Measurements from ENCODE around the gene SLC12A1. TPM values are rescaled to one million over a fixed set of nuclear protein-coding genes. Genes with fewer than 3 reads are reported as not detected.

SLC12A1 gene
- total RNA-seq, 1 donor from 2014 or later = not detected

- Histone ChIP-seq H3K9ac (ENCODE audit: low read length) (peak within 1 kb of the TSS; percentile 93), H3K27ac (ENCODE audit: low read depth, low read length) (peak within 1 kb of the TSS; percentile 95), H3K36me3 (ENCODE audit: insufficient read depth, low read length) (no peaks in the 10 kb centered on the region), H3K79me2 (ENCODE audit: insufficient read depth, low read length) (peaks cover 6% of the 10 kb centered on the region), H3K4me1 (ENCODE audit: insufficient read depth, low read length) (peaks cover 10% of the 10 kb centered on the region), H3K4me2 (ENCODE audit: low read length) (peak within 1 kb of the TSS; percentile 90), H3K4me3 (ENCODE audit: insufficient read depth, low read depth, low read length) (peak within 1 kb of the TSS; percentile 84), H2AFZ (ENCODE audit: low read depth, low read length) (peak within 1 kb of the TSS; percentile 97), H3K27me3 (ENCODE audit: insufficient read depth, low read length) (no peaks in the 10 kb centered on the region), H3K9me3 (ENCODE audit: insufficient read depth, low read depth, low read length) (no peaks in the 10 kb centered on the region), H4K20me1 (ENCODE audit: insufficient read depth, low read length) (peaks cover 9% of the 10 kb centered on the region)
- H3K4me1 Mint-ChIP-seq (ENCODE audit: low read depth, unreplicated experiment) = peaks cover 5% of the 10 kb centered on the region
- H3K27ac Mint-ChIP-seq (ENCODE audit: unreplicated experiment) = peak within 1 kb of the TSS; percentile 70
- no peaks in the 10 kb centered on the region for H3K9me3 Mint-ChIP-seq (ENCODE audit: unreplicated experiment)
- H3K4me3 Mint-ChIP-seq (ENCODE audit: unreplicated experiment) = peak within 1 kb of the TSS; percentile 98
- DNase-seq (ENCODE audit: low read depth) = peak; percentile 65
- H3K27me3 Mint-ChIP-seq (ENCODE audit: low read depth, unreplicated experiment) = no peaks in the 10 kb centered on the region
- no peaks in the 10 kb centered on the region for H3K36me3 Mint-ChIP-seq (ENCODE audit: low read depth, unreplicated experiment)
- no peak for FAIRE-seq
- TF ChIP-seq EZH2 (IDR thresholded peaks at IDR 0.05; ENCODE audit: insufficient read depth, low read length) = no peak
These were observed 125.0 kb downstream of the SLC12A1 start, which contains the start of gene DUT for GRCh38 chr15:48330855-48331795. DUT (plus strand) TSS chr15:48331429; CDS start chr15:48331516, 87 bp downstream.

GRCh38 chr15:48331796-48332641, 125.9 kb downstream of the SLC12A1 start:
- Histone ChIP-seq H2AFZ (ENCODE audit: low read depth, low read length) (peak overlapping the region; percentile 97), H3K4me2 (ENCODE audit: low read length) (peak overlapping the region; percentile 90), H3K27me3 (ENCODE audit: insufficient read depth, low read length) (no peaks in the 10 kb centered on the region), H3K9me3 (ENCODE audit: insufficient read depth, low read depth, low read length) (no peaks in the 10 kb centered on the region), H3K4me3 (ENCODE audit: insufficient read depth, low read depth, low read length) (peak overlapping the region; percentile 84), H3K27ac (ENCODE audit: low read depth, low read length) (peak overlapping the region; percentile 95), H3K36me3 (ENCODE audit: insufficient read depth, low read length) (no peaks in the 10 kb centered on the region), H3K9ac (ENCODE audit: low read length) (peak overlapping the region; percentile 93), H3K79me2 (ENCODE audit: insufficient read depth, low read length) (peaks cover 6% of the 10 kb centered on the region), H3K4me1 (ENCODE audit: insufficient read depth, low read length) (peaks cover 10% of the 10 kb centered on the region), H4K20me1 (ENCODE audit: insufficient read depth, low read length) (peaks cover 9% of the 10 kb centered on the region)
- no peak for FAIRE-seq
- TF ChIP-seq EZH2 (IDR thresholded peaks at IDR 0.05; ENCODE audit: insufficient read depth, low read length) (no peak), CTCF (IDR thresholded peaks at IDR 0.05; ENCODE audit: insufficient read depth, low read depth, low read length) (no peak)
- no peak for DNase-seq (ENCODE audit: low read depth)
- H3K4me3 Mint-ChIP-seq (ENCODE audit: unreplicated experiment) = peak overlapping the region; percentile 98
- H3K27ac Mint-ChIP-seq (ENCODE audit: unreplicated experiment) = peak overlapping the region; percentile 70
- no peaks in the 10 kb centered on the region for H3K27me3 Mint-ChIP-seq (ENCODE audit: low read depth, unreplicated experiment)
- H3K9me3 Mint-ChIP-seq (ENCODE audit: unreplicated experiment) = no peaks in the 10 kb centered on the region
- peaks cover 5% of the 10 kb centered on the region for H3K4me1 Mint-ChIP-seq (ENCODE audit: low read depth, unreplicated experiment)
- H3K36me3 Mint-ChIP-seq (ENCODE audit: low read depth, unreplicated experiment) = no peaks in the 10 kb centered on the region

GRCh38 chr15:48332642-48333034, 126.5 kb downstream of the SLC12A1 start:
- H3K27me3 ChIP-seq (ENCODE audit: insufficient read depth, low read length) = no peaks in the 10 kb centered on the region
- no peaks in the 10 kb centered on the region for H3K9me3 ChIP-seq (ENCODE audit: insufficient read depth, low read depth, low read length)
- H3K27ac Mint-ChIP-seq (ENCODE audit: unreplicated experiment) = no peak overlapping the region
- peak overlapping the region; percentile 73 for H3K4me3 Mint-ChIP-seq (ENCODE audit: unreplicated experiment)
- DNase-seq (ENCODE audit: low read depth) = no peak
- peak overlapping the region; percentile 90 for H3K4me2 ChIP-seq (ENCODE audit: low read length)
- no peak for FAIRE-seq
- no peaks in the 10 kb centered on the region for H3K36me3 Mint-ChIP-seq (ENCODE audit: low read depth, unreplicated experiment)
- no peaks in the 10 kb centered on the region for H3K27me3 Mint-ChIP-seq (ENCODE audit: low read depth, unreplicated experiment)
- no peaks in the 10 kb centered on the region for H3K36me3 ChIP-seq (ENCODE audit: insufficient read depth, low read length)
- peaks cover 9% of the 10 kb centered on the region for H4K20me1 ChIP-seq (ENCODE audit: insufficient read depth, low read length)
- H3K4me3 ChIP-seq (ENCODE audit: insufficient read depth, low read depth, low read length) = peak overlapping the region; percentile 84
- H3K4me1 ChIP-seq (ENCODE audit: insufficient read depth, low read length) = peaks cover 10% of the 10 kb centered on the region
- H3K9ac ChIP-seq (ENCODE audit: low read length) = peak overlapping the region; percentile 93
- no peaks in the 10 kb centered on the region for H3K9me3 Mint-ChIP-seq (ENCODE audit: unreplicated experiment)
- H3K27ac ChIP-seq (ENCODE audit: low read depth, low read length) = no peak overlapping the region
- peaks cover 5% of the 10 kb centered on the region for H3K4me1 Mint-ChIP-seq (ENCODE audit: low read depth, unreplicated experiment)
- H3K79me2 ChIP-seq (ENCODE audit: insufficient read depth, low read length) = peaks cover 6% of the 10 kb centered on the region
- no peak for TF ChIP-seq EZH2 (IDR thresholded peaks at IDR 0.05; ENCODE audit: insufficient read depth, low read length)
- H2AFZ ChIP-seq (ENCODE audit: low read depth, low read length) = no peak overlapping the region

Measured in astrocyte (in vitro differentiated cells and primary cell).